DND-41 (cell line): ENCODE data around the gene LAMB3.

Experiments used
- CTCF ChIP-seq: IDR thresholded peaks from 2 replicates; pipeline ENCODE4 v1.5.1; 2012; ENCODE audit warnings: borderline replicate concordance, low read length, moderate library complexity, mild to moderate bottlenecking; ENCODE audit not compliant: poor library complexity, severe bottlenecking; ENCODE audit errors: extremely low read depth
- EZH2 ChIP-seq: IDR thresholded peaks from 3 replicates; pipeline ENCODE4 v1.6.1; 2012; ENCODE audit warnings: borderline replicate concordance, low read depth, mild to moderate bottlenecking, moderate library complexity, low read length, inconsistent platforms; ENCODE audit not compliant: severe bottlenecking

GRCh38 chr1:209583408-209583807 is 68.8 kb downstream of the LAMB3 start, which contains the start of gene CAMK1G:
- TF ChIP-seq CTCF (no peak), EZH2 (no peak)
